Measurements from ENCODE around the gene AKAP12.
A peak's percentile ranks its signal among the peaks of the same experiment; 100 is the strongest.

Gene AKAP12

DNA sequence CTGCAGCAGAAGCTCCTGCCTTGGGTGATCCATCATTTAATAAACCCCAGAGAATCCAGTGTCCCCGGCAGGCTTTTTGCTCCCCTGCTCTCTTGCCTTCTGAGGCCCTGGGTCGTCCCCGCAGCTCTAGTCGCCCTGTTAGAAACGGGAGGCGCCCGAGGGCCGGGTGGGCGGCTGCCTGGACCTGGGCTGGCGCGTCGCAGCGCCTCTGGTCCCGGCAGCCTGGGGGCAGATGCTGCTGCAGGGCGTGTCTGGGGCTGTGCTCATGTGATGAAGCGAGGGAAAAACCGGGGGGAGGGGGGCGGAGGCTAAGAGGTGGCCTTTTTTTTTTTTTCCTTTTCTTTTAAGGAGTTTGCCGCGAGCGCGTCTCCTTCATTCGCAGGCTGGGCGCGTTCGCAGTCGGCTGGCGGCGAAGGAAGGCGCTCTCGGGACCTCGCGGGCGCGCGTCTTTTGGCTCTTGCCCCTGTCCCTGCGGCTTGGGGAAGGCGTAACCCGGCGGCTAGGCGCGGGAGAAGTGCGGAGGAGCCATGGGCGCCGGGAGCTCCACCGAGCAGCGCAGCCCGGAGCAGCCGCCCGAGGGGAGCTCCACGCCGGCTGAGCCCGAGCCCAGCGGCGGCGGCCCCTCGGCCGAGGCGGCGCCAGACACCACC, 394 bp downstream of the AKAP12 start:
- Histone ChIP-seq H2AFZ (peak overlapping the region; percentile 59), H3K9me3 (ENCODE audit: control insufficient read depth, low read length) (no peaks in the 10 kb centered on the region), H3K9ac (no peak overlapping the region), H3K27me3 (ENCODE audit: control insufficient read depth, insufficient read depth, low read length) (no peaks in the 10 kb centered on the region), H3K79me2 (no peaks in the 10 kb centered on the region), H3K4me1 (no peaks in the 10 kb centered on the region), H3K27ac (peak overlapping the region; percentile 25), H3K36me3 (ENCODE audit: control insufficient read depth, insufficient read depth, low read length) (no peaks in the 10 kb centered on the region), H3K4me3 (ENCODE audit: low read depth, low read length) (peak overlapping the region; percentile 39), H3K4me2 (ENCODE audit: low read length) (peak overlapping the region; percentile 64)
- TF ChIP-seq, protein P1, sequence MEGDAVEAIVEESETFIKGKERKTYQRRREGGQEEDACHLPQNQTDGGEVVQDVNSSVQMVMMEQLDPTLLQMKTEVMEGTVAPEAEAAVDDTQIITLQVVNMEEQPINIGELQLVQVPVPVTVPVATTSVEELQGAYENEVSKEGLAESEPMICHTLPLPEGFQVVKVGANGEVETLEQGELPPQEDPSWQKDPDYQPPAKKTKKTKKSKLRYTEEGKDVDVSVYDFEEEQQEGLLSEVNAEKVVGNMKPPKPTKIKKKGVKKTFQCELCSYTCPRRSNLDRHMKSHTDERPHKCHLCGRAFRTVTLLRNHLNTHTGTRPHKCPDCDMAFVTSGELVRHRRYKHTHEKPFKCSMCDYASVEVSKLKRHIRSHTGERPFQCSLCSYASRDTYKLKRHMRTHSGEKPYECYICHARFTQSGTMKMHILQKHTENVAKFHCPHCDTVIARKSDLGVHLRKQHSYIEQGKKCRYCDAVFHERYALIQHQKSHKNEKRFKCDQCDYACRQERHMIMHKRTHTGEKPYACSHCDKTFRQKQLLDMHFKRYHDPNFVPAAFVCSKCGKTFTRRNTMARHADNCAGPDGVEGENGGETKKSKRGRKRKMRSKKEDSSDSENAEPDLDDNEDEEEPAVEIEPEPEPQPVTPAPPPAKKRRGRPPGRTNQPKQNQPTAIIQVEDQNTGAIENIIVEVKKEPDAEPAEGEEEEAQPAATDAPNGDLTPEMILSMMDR (IDR thresholded peaks at IDR 0.05): no peak

DNA sequence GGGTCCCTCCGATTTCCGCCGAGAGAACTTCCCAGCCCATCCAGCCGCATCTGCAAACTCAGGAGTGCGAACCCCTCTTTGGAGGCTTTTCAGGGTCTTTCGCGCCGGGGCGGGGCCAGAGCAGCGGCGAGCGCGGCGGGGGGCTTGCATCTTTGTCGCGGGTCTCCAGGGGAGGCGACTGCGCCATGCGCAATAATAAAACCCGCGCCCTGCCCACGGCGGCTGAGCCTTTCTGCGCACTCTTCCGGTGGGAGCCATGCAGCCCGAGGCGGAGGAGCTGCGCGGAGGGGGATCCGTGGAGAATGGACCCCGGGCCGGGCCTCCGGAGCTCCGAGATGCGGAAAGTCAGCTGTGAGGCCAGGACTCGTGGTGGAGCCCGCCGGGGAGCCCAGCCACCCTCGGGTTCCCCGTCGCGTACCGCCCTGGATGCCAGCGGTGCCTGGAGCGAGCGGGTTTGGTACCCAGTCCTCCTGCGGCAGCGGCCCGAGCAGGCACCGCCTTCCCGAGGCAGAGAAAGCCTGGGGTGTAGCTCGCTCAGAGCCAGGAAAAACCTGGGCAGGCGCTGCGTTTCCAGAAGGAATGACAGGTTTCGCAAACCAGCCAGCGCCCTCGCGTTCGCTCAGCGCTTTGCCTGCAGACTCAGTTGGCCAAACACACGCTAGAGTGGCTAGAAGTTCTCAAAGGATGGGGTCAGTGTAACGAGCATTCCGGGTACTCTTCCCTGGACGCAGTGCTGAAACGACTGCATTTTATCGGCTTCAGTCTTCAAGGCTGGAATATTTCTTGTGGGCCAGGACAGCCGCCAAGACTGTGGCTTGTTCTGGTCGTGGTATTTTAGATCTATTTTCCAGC, 1.2 kb downstream of the AKAP12 start:
- H3K9me3 ChIP-seq (ENCODE audit: control insufficient read depth, low read length): no peaks in the 10 kb centered on the region
- peak overlapping the region; percentile 52 for H2AFZ ChIP-seq
- no peaks in the 10 kb centered on the region for H3K27me3 ChIP-seq (ENCODE audit: control insufficient read depth, insufficient read depth, low read length)
- no peak overlapping the region for H3K9ac ChIP-seq
- H3K4me3 ChIP-seq (ENCODE audit: low read depth, low read length): peak overlapping the region; percentile 39
- no peaks in the 10 kb centered on the region for H3K36me3 ChIP-seq (ENCODE audit: control insufficient read depth, insufficient read depth, low read length)
- TF ChIP-seq, protein P1 (IDR thresholded peaks at IDR 0.05): no peak
- no peak overlapping the region for H3K27ac ChIP-seq
- peak overlapping the region; percentile 55 for H3K4me2 ChIP-seq (ENCODE audit: low read length)
- H3K79me2 ChIP-seq: no peaks in the 10 kb centered on the region
- no peaks in the 10 kb centered on the region for H3K4me1 ChIP-seq

DNA sequence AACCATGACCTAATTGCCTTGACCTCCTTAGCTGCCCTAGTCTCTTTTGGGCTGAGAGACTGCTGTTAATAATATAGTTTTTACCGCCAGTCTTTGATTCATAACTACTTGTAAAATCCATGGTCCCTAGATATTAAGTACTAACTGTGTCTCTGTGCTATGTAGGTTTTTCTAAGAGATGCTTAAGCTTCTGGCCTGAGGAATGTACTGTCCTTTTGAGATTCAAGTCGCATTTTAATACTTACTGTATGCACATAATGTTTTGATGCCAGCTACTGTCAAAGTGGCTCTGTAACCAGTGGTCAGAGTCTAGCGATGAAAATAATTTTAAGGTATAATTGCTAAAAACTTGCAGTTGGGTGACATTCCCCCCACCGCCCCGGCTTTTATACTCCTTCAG, 2.1 kb downstream of the AKAP12 start:
- no peaks in the 10 kb centered on the region for H3K36me3 ChIP-seq (ENCODE audit: control insufficient read depth, insufficient read depth, low read length)
- H3K9ac ChIP-seq: no peak overlapping the region
- H3K9me3 ChIP-seq (ENCODE audit: control insufficient read depth, low read length): no peaks in the 10 kb centered on the region
- H3K27ac ChIP-seq: no peak overlapping the region
- H3K4me2 ChIP-seq (ENCODE audit: low read length): no peak overlapping the region
- no peak overlapping the region for H2AFZ ChIP-seq
- no peaks in the 10 kb centered on the region for H3K79me2 ChIP-seq
- TF ChIP-seq, protein P1 (IDR thresholded peaks at IDR 0.05): no peak
- H3K4me1 ChIP-seq: no peaks in the 10 kb centered on the region
- H3K27me3 ChIP-seq (ENCODE audit: control insufficient read depth, insufficient read depth, low read length): no peaks in the 10 kb centered on the region
- no peak overlapping the region for H3K4me3 ChIP-seq (ENCODE audit: low read depth, low read length)

DNA sequence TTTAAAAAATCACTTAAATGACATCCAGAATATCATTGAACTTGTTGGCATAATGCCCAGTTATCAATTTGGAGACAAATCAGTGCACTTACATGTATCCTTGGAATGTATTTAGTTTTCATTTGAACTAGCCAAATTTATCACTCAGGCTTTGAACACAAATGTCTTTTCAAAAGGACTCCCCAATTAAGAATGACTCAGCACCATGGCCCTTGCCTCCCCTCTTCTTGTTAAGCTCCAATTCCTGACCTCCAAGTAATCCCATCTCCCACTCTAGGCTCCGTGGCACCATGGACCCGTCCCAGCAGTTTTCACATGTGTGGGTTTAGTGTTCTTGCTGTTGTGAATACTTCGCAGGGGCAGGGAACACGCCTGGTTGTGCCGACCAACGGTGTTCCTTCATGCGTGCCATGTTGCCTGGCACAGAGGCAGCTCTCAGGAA, 2.7 kb downstream of the AKAP12 start:
- Histone ChIP-seq H2AFZ (no peak overlapping the region), H3K4me3 (ENCODE audit: low read depth, low read length) (no peak overlapping the region), H3K4me2 (ENCODE audit: low read length) (no peak overlapping the region), H3K9ac (no peak overlapping the region), H3K4me1 (no peaks in the 10 kb centered on the region), H3K27ac (no peak overlapping the region), H3K27me3 (ENCODE audit: control insufficient read depth, insufficient read depth, low read length) (no peaks in the 10 kb centered on the region), H3K79me2 (no peaks in the 10 kb centered on the region), H3K36me3 (ENCODE audit: control insufficient read depth, insufficient read depth, low read length) (no peaks in the 10 kb centered on the region), H3K9me3 (ENCODE audit: control insufficient read depth, low read length) (no peaks in the 10 kb centered on the region)
- TF ChIP-seq, protein P1 (IDR thresholded peaks at IDR 0.05): no peak

Measured in parathyroid adenoma (tissue), 2 donors.